Sigmoid colon (tissue), 7 donors: Measurements from ENCODE around the gene TMA16. TPM values are rescaled to one million over a fixed set of nuclear protein-coding genes. Genes with fewer than 3 reads are reported as not detected.
"Not testable (repeated sequence)": the region's sequence is repeated elsewhere in the genome, so short reads cannot be mapped to it uniquely, and the experiment has no call there.

Source experiments
- DNase-seq: peaks from one replicate; pipeline ENCODE4 v3.0.0-alpha.2; 2019
- H3K27ac ChIP-seq, 4 donors: fragments of 200-600 bp; sonication (generic); one replicate each; pipeline ENCODE4 v1.5.1; 2016 to 2019; ENCODE audit warnings: mild to moderate bottlenecking in 1 of 4
- H3K27me3 ChIP-seq, 3 donors: fragments of 200-600 bp; sonication (generic); one replicate each; pipeline ENCODE4 v1.5.1; 2019; ENCODE audit warnings: mild to moderate bottlenecking in 1 of 3
- H3K36me3 ChIP-seq, 4 donors: fragments of 200-600 bp; sonication (generic); one replicate each; pipeline ENCODE4 v1.5.1; 2016 to 2019
- H3K4me1 ChIP-seq, 4 donors: fragments of 200-600 bp; sonication (generic); one replicate each; pipeline ENCODE4 v1.5.1; 2017 to 2019
- H3K4me3 ChIP-seq, 4 donors: fragments of 200-600 bp; sonication (generic); one replicate each; pipeline ENCODE4 v1.5.1; 2017 to 2019; ENCODE audit warnings: mild to moderate bottlenecking in 2 of 4, moderate library complexity in 1 of 4
- H3K9me3 ChIP-seq, 4 donors: fragments of 200-600 bp in 3 of 4; sonication (generic) in 3 of 4; one replicate each; pipeline versions ENCODE4 v1.5.1 to v1.6.1; 2013 to 2019
- EP300 ChIP-seq, 4 donors: sonication (generic); formaldehyde crosslinking; IDR thresholded peaks; one replicate each; pipeline ENCODE4 v1.6.1; 2017; ENCODE audit warnings: antibody characterized with exemption in 4 of 4
- POLR2A ChIP-seq, 2 donors: fragments of 450-650 bp; IDR thresholded peaks; one replicate each; pipeline ENCODE4 v1.6.1; 2016; ENCODE audit warnings: antibody characterized with exemption in 2 of 2, mild to moderate bottlenecking in 2 of 2, moderate library complexity in 2 of 2
- POLR2AphosphoS5 ChIP-seq, 4 donors: sonication (generic); formaldehyde crosslinking; IDR thresholded peaks; one replicate each; pipeline ENCODE4 v1.6.1; 2017; ENCODE audit warnings: antibody characterized with exemption in 4 of 4
- WGBS, 2 donors: extraction: QIAGEN DNeasy Blood & Tissue Kit; methylation state at CpG; one replicate each; pipeline ENCODE4 v1.1.7; 2013; 5-methylcytosine and 5-hydroxymethylcytosine counted together
- intact Hi-C: fragments of 100-400 bp; cut with DNase I; formaldehyde crosslinking; loops from one replicate; pipeline ENCODE4 v1.15.1; 2023
- polyA plus RNA-seq, 3 donors: library from polyadenylated mRNA; stranded (reverse); fragments of 200-250 nt; gene quantifications; one replicate each; pipeline ENCODE4 v1.2.3, GENCODE V29; 2013
- total RNA-seq, 4 donors: library from RNA; depleted of rRNA; stranded (reverse); fragments of >200 nt; gene quantifications; one replicate each; pipeline ENCODE4 v1.1.0, GENCODE V29; 2016
- TF ChIP-seq, protein P1 (sequence below), 4 experiments: fragments of 450-650 bp in 3 of 4; fragments of 200-600 bp in 1 of 4; IDR thresholded peaks; one replicate each; pipeline ENCODE4 v1.5.1; 2016 to 2019; ENCODE audit warnings: antibody characterized with exemption in 4 of 4, mild to moderate bottlenecking in 3 of 4, moderate library complexity in 2 of 4
- donor health status: healthy with polysubstance abuse.
- donor health status: Bipolar disorder and iron deficiency.
- donor health status: healthy.

Gene TMA16
- total and polyA plus RNA-seq, 7 donors, result 12.5 to 28.0 (median 20.7) TPM

DNA sequence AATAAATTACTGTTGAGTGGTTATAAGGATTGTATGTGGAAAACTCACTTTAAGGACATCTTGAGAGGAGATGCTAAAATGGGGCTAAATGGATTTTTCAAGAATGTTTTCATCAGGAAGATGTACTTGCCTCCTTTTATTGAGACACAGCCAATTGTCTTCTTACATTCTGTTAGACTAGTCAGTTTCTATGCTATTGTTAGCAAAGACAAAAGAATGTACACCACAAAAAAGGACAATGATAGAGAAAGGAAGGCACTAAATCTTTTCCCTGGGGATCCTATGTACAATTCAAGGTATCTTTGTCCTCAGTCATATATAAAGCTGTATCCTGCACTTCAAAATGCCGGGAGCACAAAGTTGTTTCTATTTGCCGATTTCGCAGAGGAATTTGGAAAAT, 42.6 kb downstream of the TMA16 start:
- Histone ChIP-seq H3K4me1 (peaks cover 0 to 6% (median 0%) of the 10 kb centered on the region in 4 donors), H3K27me3 (no peaks in the 10 kb centered on the region), H3K27ac (no peak overlapping the region), H3K9me3 (no peaks in the 10 kb centered on the region), H3K4me3 (no peak overlapping the region), H3K36me3 (peaks cover 0 to 5% (median 0%) of the 10 kb centered on the region in 4 donors)
- TF ChIP-seq POLR2A (IDR thresholded peaks at IDR 0.05) (no peak), POLR2AphosphoS5 (IDR thresholded peaks at IDR 0.05) (no peak), EP300 (IDR thresholded peaks at IDR 0.05) (no peak)
- TF ChIP-seq, protein P1, sequence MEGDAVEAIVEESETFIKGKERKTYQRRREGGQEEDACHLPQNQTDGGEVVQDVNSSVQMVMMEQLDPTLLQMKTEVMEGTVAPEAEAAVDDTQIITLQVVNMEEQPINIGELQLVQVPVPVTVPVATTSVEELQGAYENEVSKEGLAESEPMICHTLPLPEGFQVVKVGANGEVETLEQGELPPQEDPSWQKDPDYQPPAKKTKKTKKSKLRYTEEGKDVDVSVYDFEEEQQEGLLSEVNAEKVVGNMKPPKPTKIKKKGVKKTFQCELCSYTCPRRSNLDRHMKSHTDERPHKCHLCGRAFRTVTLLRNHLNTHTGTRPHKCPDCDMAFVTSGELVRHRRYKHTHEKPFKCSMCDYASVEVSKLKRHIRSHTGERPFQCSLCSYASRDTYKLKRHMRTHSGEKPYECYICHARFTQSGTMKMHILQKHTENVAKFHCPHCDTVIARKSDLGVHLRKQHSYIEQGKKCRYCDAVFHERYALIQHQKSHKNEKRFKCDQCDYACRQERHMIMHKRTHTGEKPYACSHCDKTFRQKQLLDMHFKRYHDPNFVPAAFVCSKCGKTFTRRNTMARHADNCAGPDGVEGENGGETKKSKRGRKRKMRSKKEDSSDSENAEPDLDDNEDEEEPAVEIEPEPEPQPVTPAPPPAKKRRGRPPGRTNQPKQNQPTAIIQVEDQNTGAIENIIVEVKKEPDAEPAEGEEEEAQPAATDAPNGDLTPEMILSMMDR (IDR thresholded peaks at IDR 0.05), result no peak
- 94% methylated on average over 3 of the region's 3 CpGs for WGBS, 2 donors
- DNase-seq, result no peak
- intact Hi-C loops, result no loop called here

DNA sequence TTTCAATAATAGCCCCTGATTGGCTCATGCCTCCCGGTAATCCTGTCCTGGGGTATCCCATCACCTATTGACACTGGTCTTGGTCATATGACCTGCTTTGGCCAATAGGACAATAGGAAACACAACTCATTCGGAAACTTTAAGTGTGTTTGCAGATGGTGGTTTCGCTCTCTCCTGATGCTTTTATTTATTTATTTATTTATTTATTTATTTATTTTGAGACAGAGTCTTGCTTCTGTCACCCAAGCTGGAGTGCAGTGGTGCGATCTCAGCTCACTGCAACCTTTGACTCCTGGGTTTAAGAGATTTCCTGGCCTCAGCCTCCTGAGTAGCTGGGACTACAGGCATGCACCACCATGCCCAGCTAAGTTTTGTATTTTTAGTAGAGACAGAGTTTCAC, 44.3 kb downstream of the TMA16 start:
- intact Hi-C loops, H3K9me3 ChIP-seq, H3K27ac ChIP-seq, H3K27me3 ChIP-seq, H3K4me1 ChIP-seq, H3K4me3 ChIP-seq, DNase-seq, H3K36me3 ChIP-seq: not testable (repeated sequence)
- 80 to 86% methylated on average over 4 of the region's 4 CpGs for WGBS, 2 donors

DNA sequence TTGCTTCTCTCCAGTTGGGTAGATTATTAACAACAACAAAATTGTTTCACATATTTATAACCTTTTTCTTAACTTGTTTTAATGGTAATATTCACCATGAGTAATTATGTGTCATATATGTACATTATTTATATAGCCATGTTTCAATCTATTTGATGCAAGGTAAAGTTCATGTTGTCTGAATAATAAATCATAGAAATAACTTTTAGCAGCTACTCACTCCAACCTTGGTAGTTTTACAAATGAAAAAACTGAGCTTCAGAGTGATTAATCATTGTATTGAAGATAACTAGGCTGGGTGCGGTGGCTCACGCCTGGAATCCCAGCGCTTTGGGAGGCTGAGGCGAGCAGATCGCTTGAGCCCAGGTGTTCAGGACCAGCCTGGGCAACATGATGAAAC, 46.0 kb downstream of the TMA16 start:
- no peak for DNase-seq
- no peaks in the 10 kb centered on the region for H3K36me3 ChIP-seq
- no peaks in the 10 kb centered on the region for H3K27me3 ChIP-seq
- H3K4me3 ChIP-seq, result no peak overlapping the region
- no peak overlapping the region for H3K27ac ChIP-seq
- intact Hi-C loops, result loop anchor here (5.0 kb wide), 1 partner anchor 1043 kb away; no protein-coding TSS in a partner anchor
- H3K4me1 ChIP-seq, result peaks cover 0 to 6% (median 0%) of the 10 kb centered on the region in 4 donors
- WGBS, 2 donors, result 94 to 98% methylated on average over 5 of the region's 5 CpGs
- no peaks in the 10 kb centered on the region for H3K9me3 ChIP-seq
- TF ChIP-seq EP300 (IDR thresholded peaks at IDR 0.05), result no peak
- TF ChIP-seq, protein P1 (IDR thresholded peaks at IDR 0.05), result no peak
- TF ChIP-seq POLR2AphosphoS5 (IDR thresholded peaks at IDR 0.05), result no peak
- no peak for TF ChIP-seq POLR2A (IDR thresholded peaks at IDR 0.05)

DNA sequence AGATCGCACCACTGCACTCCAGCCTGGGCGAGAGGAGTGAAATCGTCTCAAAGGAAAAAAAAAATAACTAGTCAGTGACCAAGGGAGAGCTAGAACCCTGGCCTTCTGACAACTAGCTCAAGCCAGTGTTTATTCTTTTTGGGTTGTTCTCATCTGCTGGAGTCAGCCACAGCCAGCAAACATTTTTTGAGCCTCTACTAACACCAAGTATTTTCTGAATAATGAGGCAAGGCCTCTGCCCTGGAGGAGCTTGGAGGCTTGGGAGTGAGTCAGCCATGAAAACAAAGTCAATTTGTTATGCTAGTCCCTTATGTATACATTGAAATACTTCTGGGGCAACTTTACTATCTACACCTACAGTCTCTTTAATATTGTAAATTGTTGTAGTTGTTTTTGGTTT, 46.5 kb downstream of the TMA16 start:
- H3K4me3 ChIP-seq, result no peak overlapping the region
- H3K4me1 ChIP-seq, result peaks cover 0 to 6% (median 0%) of the 10 kb centered on the region in 4 donors
- no peak for DNase-seq
- no peak for TF ChIP-seq POLR2A (IDR thresholded peaks at IDR 0.05)
- TF ChIP-seq EP300 (IDR thresholded peaks at IDR 0.05), result no peak
- TF ChIP-seq POLR2AphosphoS5 (IDR thresholded peaks at IDR 0.05), result no peak
- TF ChIP-seq, protein P1 (IDR thresholded peaks at IDR 0.05), result no peak
- intact Hi-C loops, result loop anchor here (5.0 kb wide), 1 partner anchor 1044 kb away; no protein-coding TSS in a partner anchor
- no peaks in the 10 kb centered on the region for H3K36me3 ChIP-seq
- no peak overlapping the region for H3K27ac ChIP-seq
- no peaks in the 10 kb centered on the region for H3K9me3 ChIP-seq
- no peaks in the 10 kb centered on the region for H3K27me3 ChIP-seq
- WGBS, 2 donors, result 82 to 84% methylated on average over 3 of the region's 3 CpGs

DNA sequence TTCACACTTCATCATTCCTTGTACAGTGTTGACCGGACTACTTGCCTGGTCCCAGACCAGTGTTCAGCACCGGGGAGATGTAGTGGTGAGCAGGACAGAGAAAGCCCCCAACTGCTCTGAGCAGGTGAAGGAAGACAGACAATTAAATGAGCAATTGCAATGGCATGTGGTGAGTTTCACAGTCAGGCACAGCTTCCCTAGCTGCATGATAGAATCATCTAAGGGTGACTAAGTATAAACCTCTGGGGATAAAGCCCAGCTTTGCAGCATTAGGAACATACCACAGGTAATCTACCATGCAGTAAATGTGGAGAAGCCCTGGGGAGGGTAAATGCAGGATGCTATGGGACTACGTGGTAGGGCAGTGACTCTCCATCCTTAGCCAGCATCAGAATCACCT, 47.8 kb downstream of the TMA16 start:
- WGBS, 2 donors, result 93 to 97% methylated on average over 3 of the region's 3 CpGs
- intact Hi-C loops, result loop anchor here (5.0 kb wide), 1 partner anchor 1045 kb away; no protein-coding TSS in a partner anchor
- no peak for DNase-seq
- H3K4me3 ChIP-seq, result no peak overlapping the region
- H3K4me1 ChIP-seq, result peaks cover 0 to 6% (median 0%) of the 10 kb centered on the region in 4 donors
- TF ChIP-seq POLR2A (IDR thresholded peaks at IDR 0.05), result no peak
- TF ChIP-seq EP300 (IDR thresholded peaks at IDR 0.05), result no peak
- TF ChIP-seq, protein P1 (IDR thresholded peaks at IDR 0.05), result no peak
- TF ChIP-seq POLR2AphosphoS5 (IDR thresholded peaks at IDR 0.05), result no peak
- no peaks in the 10 kb centered on the region for H3K9me3 ChIP-seq
- H3K27ac ChIP-seq, result no peak overlapping the region
- H3K36me3 ChIP-seq, result no peaks in the 10 kb centered on the region
- no peaks in the 10 kb centered on the region for H3K27me3 ChIP-seq
